Stimulated activated memory B cell treated with anti-CD40 and anti-IgM and Interleukin-4, amounts not matched to agents 10 μg/mL and 1 μg/mL and 100 μg/mL, for 72 hours (primary cell): Measurements from ENCODE around the gene RANBP17.
"Not testable (repeated sequence)": the region's sequence is repeated elsewhere in the genome, so short reads cannot be mapped to it uniquely, and the experiment has no call there.

ENCODE experiments used
- ATAC-seq: fragments of 150-1000 bp; cut with Tn5 transposase; 2 replicates; pipeline ENCODE4 v1.10.0; 2021
- H3K27ac Mint-ChIP-seq: one replicate; pipeline ENCODE4 v1.8.0; 2022; ENCODE audit warnings: mild to moderate bottlenecking, mixed read lengths
- H3K27me3 Mint-ChIP-seq: one replicate; pipeline ENCODE4 v1.8.0; 2022; ENCODE audit warnings: mixed read lengths
- H3K36me3 Mint-ChIP-seq: one replicate; pipeline ENCODE4 v1.8.0; 2022; ENCODE audit warnings: mixed read lengths
- H3K4me1 Mint-ChIP-seq: one replicate; pipeline ENCODE4 v1.8.0; 2022; ENCODE audit warnings: mixed read lengths
- H3K4me3 Mint-ChIP-seq: one replicate; pipeline ENCODE4 v1.8.0; 2022; ENCODE audit warnings: mild to moderate bottlenecking, moderate library complexity, mixed read lengths
- H3K9me3 Mint-ChIP-seq: one replicate; pipeline ENCODE4 v1.8.0; 2022; ENCODE audit warnings: mixed read lengths

The RANBP17 gene

DNA sequence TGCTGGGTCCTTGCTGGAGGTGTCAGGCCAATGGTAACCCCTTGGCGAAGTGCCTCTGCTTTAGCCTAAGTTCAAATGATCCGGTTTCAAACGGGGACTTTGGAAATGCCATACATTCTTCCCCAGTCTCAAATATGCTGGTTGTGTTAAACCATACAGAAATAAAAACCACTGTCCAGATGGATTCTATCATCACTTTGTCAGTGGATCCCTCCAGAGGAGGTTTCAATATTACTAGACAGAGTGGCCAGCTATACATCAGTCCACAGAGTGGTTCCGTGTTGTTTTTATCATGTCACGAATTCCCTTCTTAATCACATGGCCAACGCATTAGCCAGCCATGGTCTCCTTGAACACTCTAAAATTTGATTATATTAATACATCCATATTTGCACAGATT lies 7.3 kb upstream of the RANBP17 start:
- Mint-ChIP-seq H3K4me3 (no peak overlapping the region), H3K4me1 (no peaks in the 10 kb centered on the region), H3K27ac (no peak overlapping the region), H3K9me3 (peaks cover 8% of the 10 kb centered on the region), H3K27me3 (peaks cover 11% of the 10 kb centered on the region), H3K36me3 (peaks cover 4% of the 10 kb centered on the region)
- no peak for ATAC-seq

DNA sequence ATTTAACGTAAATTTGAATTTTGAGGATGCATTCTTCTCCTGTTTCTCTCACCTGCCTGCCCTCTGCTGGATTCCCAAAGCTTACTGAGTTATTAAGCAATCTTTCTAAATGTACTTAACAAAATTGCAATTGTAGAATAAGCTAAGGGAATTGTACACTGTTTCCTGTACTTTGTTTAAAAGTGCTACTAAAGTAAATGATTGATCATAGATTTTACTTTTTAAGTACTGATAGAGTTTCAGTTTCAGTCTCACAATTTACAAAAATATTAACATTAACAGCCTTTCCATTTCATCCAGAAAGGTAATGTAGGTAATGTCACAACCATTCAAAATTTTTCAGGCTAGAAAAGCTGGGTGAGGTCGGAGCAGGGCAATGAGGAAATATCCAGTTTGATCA lies 4.8 kb upstream of the RANBP17 start:
- Mint-ChIP-seq H3K27ac (no peak overlapping the region), H3K4me3 (no peak overlapping the region), H3K4me1 (no peaks in the 10 kb centered on the region), H3K27me3 (peaks cover 27% of the 10 kb centered on the region), H3K9me3 (peaks cover 21% of the 10 kb centered on the region), H3K36me3 (peaks cover 17% of the 10 kb centered on the region)
- ATAC-seq: no peak

DNA sequence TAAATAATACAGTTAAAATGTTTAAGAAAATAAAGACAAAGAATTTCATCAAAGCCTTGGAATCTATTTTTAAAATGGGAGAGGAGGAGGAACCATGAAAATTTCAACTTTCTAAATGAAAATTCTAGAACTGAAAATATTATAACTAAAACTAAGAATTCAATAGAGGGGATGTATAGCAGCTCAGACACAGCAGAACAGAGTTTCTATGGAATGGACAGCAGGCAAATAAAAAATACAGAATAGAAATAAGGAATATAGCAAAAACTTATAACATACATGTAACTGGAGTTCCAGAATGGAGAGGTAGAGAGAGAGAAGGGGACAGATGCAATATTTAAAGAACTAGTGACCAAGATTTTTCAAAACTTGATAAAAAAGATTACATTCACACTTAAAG lies 1.4 kb upstream of the RANBP17 start:
- Mint-ChIP-seq H3K4me3 (no peak overlapping the region), H3K27me3 (peaks cover 39% of the 10 kb centered on the region), H3K27ac (no peak overlapping the region)

DNA sequence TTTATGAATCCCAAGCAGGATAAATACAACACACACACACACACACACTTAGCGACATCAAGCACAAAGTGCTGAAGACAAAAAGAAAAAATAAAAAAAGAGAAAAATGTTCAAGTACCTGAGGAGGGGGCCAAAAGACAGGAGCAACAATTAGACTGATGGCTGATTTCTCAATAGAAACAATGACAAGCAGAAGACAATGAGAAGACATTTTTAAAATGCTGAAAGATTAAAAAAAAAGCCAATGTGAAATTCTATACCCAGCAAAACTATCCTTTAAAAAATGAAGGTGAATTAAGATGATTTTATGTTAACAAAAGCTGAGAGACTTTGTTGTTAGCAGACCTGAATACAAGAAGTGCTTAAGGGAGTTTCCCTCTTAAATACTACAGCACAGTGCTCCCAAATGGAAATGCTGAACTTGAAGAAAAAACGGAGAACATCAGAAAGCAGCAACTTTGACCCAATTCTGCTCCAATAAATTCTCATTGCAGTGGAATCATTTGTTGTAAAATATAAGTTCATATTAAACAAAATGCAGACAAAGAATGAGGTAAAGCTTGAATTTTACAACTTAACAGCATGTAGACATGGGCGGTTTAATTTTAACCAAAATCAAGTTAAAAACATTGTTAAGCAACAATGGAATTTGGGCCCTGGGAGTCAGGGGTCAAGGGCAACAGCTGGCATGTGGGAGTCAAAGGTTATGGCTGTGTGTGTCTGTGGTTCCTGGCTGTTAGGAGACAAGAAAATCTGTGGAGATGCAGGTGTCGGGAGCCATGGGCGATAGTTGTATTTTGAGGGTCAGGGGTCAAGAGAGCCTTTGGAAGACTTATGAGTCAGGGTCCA lies 776 bp upstream of the RANBP17 start:
- H3K9me3 Mint-ChIP-seq: peaks cover 24% of the 10 kb centered on the region
- no peak overlapping the region for H3K4me3 Mint-ChIP-seq
- H3K27ac Mint-ChIP-seq: no peak overlapping the region
- peaks cover 39% of the 10 kb centered on the region for H3K27me3 Mint-ChIP-seq
- ATAC-seq: no peak
- H3K36me3 Mint-ChIP-seq: peaks cover 17% of the 10 kb centered on the region
- no peaks in the 10 kb centered on the region for H3K4me1 Mint-ChIP-seq

More for the DNA sequence above, 1.4 kb upstream of the RANBP17 start:
- peaks cover 17% of the 10 kb centered on the region for H3K36me3 Mint-ChIP-seq
- ATAC-seq: no peak
- no peaks in the 10 kb centered on the region for H3K4me1 Mint-ChIP-seq
- H3K9me3 Mint-ChIP-seq: peaks cover 24% of the 10 kb centered on the region

DNA sequence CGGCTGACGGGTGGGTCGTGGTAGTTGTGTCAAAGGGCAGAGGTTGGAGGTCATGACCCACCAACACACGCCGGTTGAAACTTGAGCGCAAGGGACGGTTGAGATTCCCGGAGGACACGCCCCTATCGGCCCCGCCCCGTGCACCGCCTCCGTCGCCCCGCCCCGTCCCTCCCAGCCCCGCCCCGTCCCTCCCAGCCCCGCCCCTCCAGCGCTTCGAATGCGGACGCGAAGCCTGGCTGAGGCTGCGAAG lies 226 bp upstream of the RANBP17 start:
- H3K36me3 Mint-ChIP-seq: peaks cover 17% of the 10 kb centered on the region
- no peaks in the 10 kb centered on the region for H3K4me1 Mint-ChIP-seq
- H3K27ac Mint-ChIP-seq: no peak overlapping the region
- H3K9me3 Mint-ChIP-seq: peaks cover 24% of the 10 kb centered on the region
- ATAC-seq: no peak
- H3K4me3 Mint-ChIP-seq: no peak overlapping the region
- H3K27me3 Mint-ChIP-seq: peaks cover 39% of the 10 kb centered on the region

DNA sequence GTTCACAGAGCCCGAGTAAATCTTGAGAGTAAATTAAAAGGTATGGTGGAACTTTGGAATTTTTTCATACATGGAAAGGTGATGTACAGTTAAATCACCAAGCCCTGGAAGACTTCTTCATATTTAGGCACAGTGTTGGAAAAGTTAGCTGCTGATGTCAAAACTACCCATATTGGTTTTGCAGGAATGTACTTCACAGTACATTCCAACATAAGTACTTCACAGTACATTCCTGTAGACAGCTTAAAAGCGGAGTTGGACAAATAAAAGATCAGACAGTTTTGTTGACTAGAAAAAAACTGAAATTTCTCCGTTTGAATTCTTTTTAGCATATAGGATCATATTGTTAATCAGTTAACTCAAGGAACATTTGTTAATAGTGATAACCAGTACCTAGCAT lies 1.8 kb downstream of the RANBP17 start:
- peaks cover 37% of the 10 kb centered on the region for H3K27me3 Mint-ChIP-seq

DNA sequence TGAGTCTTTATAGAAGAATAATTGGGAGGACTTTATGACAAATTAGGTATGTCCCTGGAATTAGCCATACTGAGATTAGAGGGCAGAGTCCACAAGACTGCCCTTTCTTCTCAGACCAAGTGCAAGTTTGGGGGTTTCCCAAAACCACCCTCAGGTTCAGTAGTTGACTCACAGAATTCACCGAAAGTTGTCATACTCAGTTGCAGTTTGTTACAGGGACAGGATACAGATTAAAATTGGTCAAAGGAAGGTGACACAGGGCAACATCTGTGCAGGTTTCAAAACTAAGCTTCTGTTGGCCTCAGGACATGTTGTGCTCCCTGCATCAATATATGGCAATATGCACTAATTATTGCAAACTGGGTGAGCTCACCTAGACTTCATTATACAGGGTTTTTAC lies 3.8 kb downstream of the RANBP17 start:
- Mint-ChIP-seq H3K4me1 (no peaks in the 10 kb centered on the region), H3K27ac (no peak overlapping the region), H3K27me3 (peaks cover 24% of the 10 kb centered on the region), H3K9me3 (peaks cover 14% of the 10 kb centered on the region), H3K4me3 (no peak overlapping the region), H3K36me3 (peaks cover 11% of the 10 kb centered on the region)
- ATAC-seq: peak; percentile 47

More for the DNA sequence above, 1.8 kb downstream of the RANBP17 start:
- Mint-ChIP-seq H3K4me1 (no peaks in the 10 kb centered on the region), H3K9me3 (peaks cover 24% of the 10 kb centered on the region), H3K36me3 (peaks cover 16% of the 10 kb centered on the region), H3K27ac (no peak overlapping the region), H3K4me3 (no peak overlapping the region)
- ATAC-seq: no peak

DNA sequence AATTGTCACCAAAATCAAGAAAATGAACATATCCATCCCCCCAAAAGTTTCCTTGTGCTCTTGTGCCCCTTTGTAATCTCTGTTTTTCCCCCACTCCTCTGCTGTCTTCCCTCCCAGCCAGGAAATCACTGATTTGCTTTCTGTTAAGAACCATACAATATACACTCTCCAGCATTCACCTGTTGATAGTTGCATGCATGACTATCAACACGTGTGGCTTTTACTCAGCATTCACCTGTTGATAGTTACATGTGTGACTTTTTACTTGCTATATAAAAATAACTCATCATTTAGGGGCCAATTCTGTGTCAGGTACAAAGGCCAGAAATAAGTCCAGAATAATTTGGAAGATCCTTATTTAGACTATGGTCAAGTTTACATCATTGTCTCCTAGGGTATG lies 6.0 kb downstream of the RANBP17 start:
- no peak overlapping the region for H3K27ac Mint-ChIP-seq
- no peaks in the 10 kb centered on the region for H3K36me3 Mint-ChIP-seq
- H3K4me3 Mint-ChIP-seq: no peak overlapping the region
- peaks cover 7% of the 10 kb centered on the region for H3K9me3 Mint-ChIP-seq
- no peaks in the 10 kb centered on the region for H3K4me1 Mint-ChIP-seq
- peaks cover 6% of the 10 kb centered on the region for H3K27me3 Mint-ChIP-seq
- no peak for ATAC-seq

DNA sequence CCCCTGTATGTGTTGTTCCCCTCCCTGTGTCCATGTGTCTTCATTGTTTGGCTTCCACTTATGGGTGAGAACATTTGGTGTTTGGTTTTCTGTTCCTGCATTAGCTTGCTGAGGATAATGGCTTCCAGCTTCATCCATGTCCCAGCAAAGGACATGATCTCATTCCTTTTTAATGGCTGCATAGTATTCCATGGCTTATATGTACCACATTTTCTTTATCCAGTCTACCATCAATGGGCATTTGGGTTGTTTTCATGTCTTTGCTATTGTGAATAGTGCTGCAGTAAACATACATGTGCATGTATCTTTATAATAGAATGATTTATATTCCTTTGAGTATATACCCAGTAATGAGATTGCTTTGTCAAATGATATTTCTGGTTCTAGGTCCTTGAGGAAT lies 8.6 kb downstream of the RANBP17 start:
- not testable (repeated sequence) for H3K27me3 Mint-ChIP-seq, H3K27ac Mint-ChIP-seq, H3K4me1 Mint-ChIP-seq, ATAC-seq, H3K4me3 Mint-ChIP-seq, H3K36me3 Mint-ChIP-seq
- H3K9me3 Mint-ChIP-seq: peaks cover 17% of the 10 kb centered on the region

DNA sequence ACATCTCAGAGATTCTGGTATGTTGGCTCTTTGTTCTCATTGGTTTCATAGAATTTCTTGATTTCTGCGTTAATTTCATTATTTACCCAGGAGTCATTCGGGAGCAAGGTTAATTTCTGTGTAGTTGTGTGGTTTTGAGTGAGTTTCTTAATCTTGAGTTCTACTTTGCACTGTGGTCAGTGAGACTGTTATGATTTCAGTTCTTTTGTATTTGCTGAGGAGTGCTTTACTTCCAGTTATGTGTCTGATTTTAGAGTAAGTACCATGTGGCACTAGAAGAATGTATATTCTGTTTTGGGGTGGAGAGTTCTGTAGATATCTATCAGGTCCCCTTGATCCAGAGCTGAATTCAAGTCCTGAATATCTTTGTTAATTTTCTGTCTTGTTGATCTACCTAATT lies 12.2 kb downstream of the RANBP17 start:
- Mint-ChIP-seq H3K27me3 (no peaks in the 10 kb centered on the region), H3K9me3 (peaks cover 25% of the 10 kb centered on the region), H3K36me3 (no peaks in the 10 kb centered on the region), H3K27ac (no peak overlapping the region), H3K4me1 (no peaks in the 10 kb centered on the region), H3K4me3 (no peak overlapping the region)
- no peak for ATAC-seq

DNA sequence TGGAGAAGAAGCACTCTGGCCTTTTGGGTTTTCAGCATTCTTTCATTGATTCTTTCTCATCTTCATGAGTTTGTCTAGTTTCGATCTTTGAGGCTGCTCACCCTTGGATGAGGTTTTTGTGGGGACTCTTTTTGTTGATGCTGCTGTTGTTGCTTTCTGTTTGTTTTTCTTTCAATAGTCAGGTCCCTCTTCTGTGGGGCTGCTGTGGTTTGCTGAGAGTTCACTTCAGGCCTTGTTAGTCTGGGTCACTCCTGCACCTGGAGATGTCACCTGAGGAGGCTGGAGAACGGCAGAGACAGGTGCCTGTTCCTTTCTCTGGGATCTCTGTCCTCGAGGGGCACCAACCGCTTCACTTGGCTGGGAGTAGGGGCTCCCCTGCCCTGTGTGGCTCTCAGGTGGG lies 14.0 kb downstream of the RANBP17 start:
- H3K27ac Mint-ChIP-seq: no peak overlapping the region
- H3K4me1 Mint-ChIP-seq: no peaks in the 10 kb centered on the region
- peaks cover 25% of the 10 kb centered on the region for H3K9me3 Mint-ChIP-seq
- no peaks in the 10 kb centered on the region for H3K27me3 Mint-ChIP-seq
- no peaks in the 10 kb centered on the region for H3K36me3 Mint-ChIP-seq
- no peak for ATAC-seq
- H3K4me3 Mint-ChIP-seq: no peak overlapping the region

DNA sequence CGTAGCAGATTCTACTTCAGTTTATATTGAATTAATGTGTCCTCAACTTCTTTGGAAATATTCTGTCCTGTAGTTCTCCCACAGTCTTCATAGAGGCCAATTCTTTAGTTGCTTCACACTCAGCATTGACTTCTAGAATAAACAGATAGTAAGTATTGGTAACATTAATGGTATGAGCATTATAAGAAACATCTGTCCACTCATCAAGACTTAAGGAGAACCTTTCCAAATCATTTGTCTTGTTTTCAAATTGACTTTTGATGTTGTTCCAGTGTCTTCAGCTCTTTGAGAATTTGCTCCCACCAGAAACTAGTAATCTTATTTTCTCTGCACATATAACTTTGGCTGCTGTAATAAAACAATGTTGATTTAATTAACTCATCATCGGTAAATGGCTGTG lies 18.3 kb downstream of the RANBP17 start:
- H3K4me1 Mint-ChIP-seq: no peaks in the 10 kb centered on the region
- H3K9me3 Mint-ChIP-seq: peaks cover 12% of the 10 kb centered on the region
- no peak overlapping the region for H3K27ac Mint-ChIP-seq
- no peaks in the 10 kb centered on the region for H3K36me3 Mint-ChIP-seq
- no peak overlapping the region for H3K4me3 Mint-ChIP-seq
- ATAC-seq: no peak
- no peaks in the 10 kb centered on the region for H3K27me3 Mint-ChIP-seq

DNA sequence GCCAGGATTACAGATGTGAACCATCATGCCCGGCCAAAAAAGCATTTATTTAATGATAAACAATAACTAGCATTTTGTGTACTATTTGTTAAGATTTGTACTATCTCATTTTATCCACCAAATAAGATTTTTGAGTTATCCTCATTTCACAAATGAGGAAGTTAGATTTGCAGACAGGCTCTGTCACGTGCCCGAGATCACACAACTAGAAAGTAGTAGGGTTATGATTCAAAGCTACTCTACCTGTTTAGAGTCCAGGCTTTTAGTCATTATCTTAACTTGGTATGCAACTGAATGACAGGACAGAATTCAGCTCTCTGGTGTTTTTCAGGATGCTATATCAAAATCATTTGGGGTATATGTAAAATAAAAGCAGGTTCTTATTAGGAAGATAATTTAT lies 20.5 kb downstream of the RANBP17 start:
- no peak overlapping the region for H3K4me3 Mint-ChIP-seq
- H3K4me1 Mint-ChIP-seq: no peaks in the 10 kb centered on the region
- H3K36me3 Mint-ChIP-seq: no peaks in the 10 kb centered on the region
- no peak for ATAC-seq
- H3K27me3 Mint-ChIP-seq: no peaks in the 10 kb centered on the region
- peaks cover 4% of the 10 kb centered on the region for H3K9me3 Mint-ChIP-seq
- no peak overlapping the region for H3K27ac Mint-ChIP-seq

DNA sequence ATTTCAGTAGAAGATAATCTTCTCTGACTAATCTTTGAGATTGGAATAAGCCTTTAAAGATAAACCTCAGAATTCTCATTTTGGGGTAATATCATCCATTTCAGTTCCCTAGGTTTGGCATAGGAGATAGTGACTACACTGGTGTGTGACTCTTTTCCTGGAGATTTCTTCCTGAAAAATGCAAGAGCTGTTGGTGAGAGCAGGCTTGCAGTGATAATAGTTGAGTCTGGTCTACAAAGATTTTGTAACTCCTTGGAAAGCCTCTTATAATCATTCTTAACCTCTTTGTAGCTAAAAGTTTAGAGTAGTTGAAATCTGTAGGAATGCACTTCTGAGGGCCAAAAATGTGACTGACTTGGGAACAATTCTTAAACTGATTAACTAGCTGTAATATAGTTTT lies 23.4 kb downstream of the RANBP17 start:
- peaks cover 9% of the 10 kb centered on the region for H3K27me3 Mint-ChIP-seq
- no peaks in the 10 kb centered on the region for H3K36me3 Mint-ChIP-seq
- peaks cover 2% of the 10 kb centered on the region for H3K9me3 Mint-ChIP-seq
- no peaks in the 10 kb centered on the region for H3K4me1 Mint-ChIP-seq
- H3K4me3 Mint-ChIP-seq: no peak overlapping the region
- H3K27ac Mint-ChIP-seq: no peak overlapping the region
- no peak for ATAC-seq

DNA sequence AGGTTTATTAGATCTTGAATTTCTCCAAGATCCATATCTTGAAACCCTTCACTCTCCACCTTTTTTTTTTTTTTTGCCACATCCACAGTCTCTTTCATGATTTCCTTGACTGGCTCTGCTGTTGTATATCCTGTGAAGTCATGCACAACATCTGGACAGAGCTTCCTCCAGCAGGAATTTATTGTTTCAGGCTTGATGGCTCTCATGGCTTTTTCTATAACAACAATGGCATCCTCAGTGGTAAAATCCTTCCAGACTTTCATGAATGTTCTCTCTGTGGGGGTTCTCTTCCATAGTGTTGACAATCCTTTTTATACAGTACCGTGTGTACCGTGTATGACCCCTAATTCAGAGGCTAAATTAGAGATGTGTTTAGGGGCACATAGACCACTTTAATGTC lies 24.0 kb downstream of the RANBP17 start:
- no peak for ATAC-seq
- no peaks in the 10 kb centered on the region for H3K4me1 Mint-ChIP-seq
- peaks cover 2% of the 10 kb centered on the region for H3K9me3 Mint-ChIP-seq
- no peaks in the 10 kb centered on the region for H3K36me3 Mint-ChIP-seq
- no peak overlapping the region for H3K27ac Mint-ChIP-seq
- H3K27me3 Mint-ChIP-seq: peaks cover 9% of the 10 kb centered on the region
- H3K4me3 Mint-ChIP-seq: no peak overlapping the region

DNA sequence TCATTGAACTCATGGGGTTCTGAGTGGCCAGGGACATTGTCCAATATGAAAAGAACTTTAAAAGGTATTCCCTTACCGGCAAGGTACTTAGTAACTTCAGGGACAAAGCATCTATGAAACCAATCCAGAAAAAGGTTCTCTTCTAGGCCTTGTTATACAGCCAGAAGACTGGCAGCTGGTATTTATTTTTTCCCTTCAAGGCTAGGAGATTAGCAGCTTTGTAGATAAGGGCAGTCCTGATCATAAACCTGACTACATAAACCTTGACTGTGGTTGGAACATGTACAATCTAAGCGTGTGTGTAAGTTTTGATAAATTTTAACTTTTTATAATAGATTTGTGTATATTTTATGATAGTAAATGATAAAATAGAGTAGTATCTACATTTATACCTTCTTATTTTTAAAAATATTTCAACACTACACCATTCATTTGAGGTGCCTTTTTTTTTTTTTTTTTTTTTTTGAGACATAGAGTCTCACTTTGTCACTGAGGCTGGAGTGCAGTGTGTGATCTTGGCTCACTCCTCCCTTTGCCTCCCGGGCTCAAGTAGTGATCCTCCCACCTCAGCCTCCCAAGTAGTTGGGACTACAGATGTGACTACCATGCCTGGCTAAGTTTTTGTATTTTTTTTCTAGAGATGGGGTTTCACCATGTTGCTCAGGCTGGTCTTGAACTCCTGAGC lies 24.5 kb downstream of the RANBP17 start:
- H3K36me3 Mint-ChIP-seq: no peaks in the 10 kb centered on the region
- peaks cover 9% of the 10 kb centered on the region for H3K27me3 Mint-ChIP-seq
- H3K9me3 Mint-ChIP-seq: peaks cover 2% of the 10 kb centered on the region
- H3K4me3 Mint-ChIP-seq: no peak overlapping the region
- H3K27ac Mint-ChIP-seq: no peak overlapping the region
- no peak for ATAC-seq
- H3K4me1 Mint-ChIP-seq: no peaks in the 10 kb centered on the region
